BJ (cell line): ENCODE data around the gene SMIM13. TPM values are rescaled to one million over a fixed set of nuclear protein-coding genes. Genes with fewer than 3 reads are reported as not detected.

Experiments used
- CTCF ChIA-PET: fragments of 350-600 bp; formaldehyde crosslinking; extraction: SDS; loops from one replicate; lab custom pipeline; 2021; ENCODE audit warnings: antibody characterized with exemption, inconsistent platforms; lab: Yijun Ruan, JAX
- POLR2A ChIA-PET: fragments of 300-600 bp; sonication (Branson Sonifier 250); formaldehyde crosslinking; extraction: SDS; loops from one replicate; lab custom pipeline; 2021; ENCODE audit warnings: antibody characterized with exemption; lab: Charles Lee
- DNase-seq: peaks from one replicate; pipeline ENCODE4 v3.0.0-alpha.2; 2011; ENCODE audit warnings: low read depth
- H3K27me3 ChIP-seq: 2 replicates; pipeline ENCODE4 v1.6.0; 2011; ENCODE audit warnings: low read length; ENCODE audit not compliant: control insufficient read depth, insufficient read depth
- H3K36me3 ChIP-seq: 2 replicates; pipeline ENCODE4 v1.5.1; 2011; ENCODE audit warnings: low read length; ENCODE audit not compliant: control insufficient read depth, insufficient read depth
- H3K4me3 ChIP-seq: 2 replicates; pipeline ENCODE4 v1.5.1; 2011; ENCODE audit warnings: low read depth, mild to moderate bottlenecking, control low read depth, low read length
- CTCF ChIP-seq: IDR thresholded peaks from 2 replicates; pipeline ENCODE4 v1.5.1; 2011; ENCODE audit warnings: low read depth, mild to moderate bottlenecking, control low read depth, inconsistent platforms, low read length, moderate library complexity; ENCODE audit not compliant: insufficient read depth
- polyA plus RNA-seq: library from polyadenylated mRNA; depleted of rRNA; stranded (reverse); fragments of >200 nt; gene quantifications from 2 replicates; pipeline ENCODE4 v1.2.3, GENCODE V29; 2011

Gene SMIM13
- polyA plus RNA-seq, 1 experiment, result 3.0 TPM

GRCh38 chr6:11094941-11095340 is 1.3 kb downstream of the SMIM13 start:
- POLR2A ChIA-PET, result no interaction called here
- no peak for TF ChIP-seq CTCF
- no peak for DNase-seq

DNA sequence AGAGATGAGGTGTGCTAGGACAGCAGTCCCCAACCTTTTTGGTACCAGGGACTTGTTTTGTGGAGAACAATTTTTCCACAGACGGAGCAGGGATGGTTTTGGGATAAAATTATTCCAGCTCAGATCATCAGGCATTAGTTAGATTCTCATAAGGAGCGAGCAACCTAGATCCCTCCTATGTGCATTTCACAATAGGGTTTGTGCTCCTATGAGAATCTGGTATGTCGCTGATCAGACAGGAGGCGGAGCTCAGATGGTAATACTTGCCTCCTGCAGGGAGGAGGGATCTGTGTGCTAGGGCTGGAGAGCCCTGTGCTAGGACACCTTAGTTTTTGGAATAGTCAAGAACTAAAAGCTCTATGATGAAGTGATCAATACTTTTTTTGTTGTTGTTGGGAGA is 2.5 kb downstream of the SMIM13 start:
- DNase-seq, result no peak

More at GRCh38 chr6:11094941-11095340, 1.3 kb downstream of the SMIM13 start:
- peak overlapping the region; percentile 99 for H3K4me3 ChIP-seq
- CTCF ChIA-PET, result interaction anchor here (1.1 to 1.6 kb wide), 4 partner anchors 10 to 21 kb away, joined by 3 to 9 read pairs (median 4); no protein-coding TSS in a partner anchor
- peaks cover 2% of the 10 kb centered on the region; the same call in 1 of the 2 replicates for H3K36me3 ChIP-seq
- no peaks in the 10 kb centered on the region for H3K27me3 ChIP-seq

DNA sequence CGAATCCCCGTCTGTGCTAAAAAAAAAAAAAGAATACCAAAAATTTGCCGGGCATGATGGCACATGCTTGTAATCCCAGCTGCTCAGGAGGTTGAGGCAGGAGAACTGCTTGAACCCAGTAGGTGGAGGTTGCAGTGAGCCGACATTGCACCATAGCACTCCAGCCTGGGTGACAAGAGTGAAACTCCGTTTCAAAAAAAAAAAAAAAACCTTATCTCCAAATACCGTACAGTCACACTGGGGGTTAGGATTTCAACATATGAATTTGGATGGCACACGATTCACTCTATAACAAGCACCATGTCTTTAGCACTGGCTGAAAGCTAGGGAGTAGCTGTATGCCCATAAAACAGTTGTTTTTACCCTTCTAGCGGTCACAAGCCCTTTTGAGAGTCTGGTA is 3.8 kb downstream of the SMIM13 start:
- Histone ChIP-seq H3K4me3 (no peak overlapping the region), H3K36me3 (peaks cover 3% of the 10 kb centered on the region), H3K27me3 (no peaks in the 10 kb centered on the region)
- ChIA-PET CTCF (interaction anchor here (0.6 kb wide), 1 partner anchor 38 kb away, joined by 3 read pairs; no protein-coding TSS in a partner anchor), POLR2A (no interaction called here)
- no peak for DNase-seq
- TF ChIP-seq CTCF, result no peak

More for the DNA sequence above, 2.5 kb downstream of the SMIM13 start:
- POLR2A ChIA-PET, result interaction anchor here (0.6 to 0.8 kb wide), 3 partner anchors 317 to 1545 kb away, joined by 4 read pairs; no protein-coding TSS in a partner anchor
- CTCF ChIA-PET, result interaction anchor here (1.0 to 1.6 kb wide), 3 partner anchors 8 to 401 kb away, joined by 3 to 9 read pairs (median 3); no protein-coding TSS in a partner anchor
- Histone ChIP-seq H3K27me3 (no peaks in the 10 kb centered on the region), H3K4me3 (no peak overlapping the region), H3K36me3 (peaks cover 3% of the 10 kb centered on the region)
- no peak for TF ChIP-seq CTCF

DNA sequence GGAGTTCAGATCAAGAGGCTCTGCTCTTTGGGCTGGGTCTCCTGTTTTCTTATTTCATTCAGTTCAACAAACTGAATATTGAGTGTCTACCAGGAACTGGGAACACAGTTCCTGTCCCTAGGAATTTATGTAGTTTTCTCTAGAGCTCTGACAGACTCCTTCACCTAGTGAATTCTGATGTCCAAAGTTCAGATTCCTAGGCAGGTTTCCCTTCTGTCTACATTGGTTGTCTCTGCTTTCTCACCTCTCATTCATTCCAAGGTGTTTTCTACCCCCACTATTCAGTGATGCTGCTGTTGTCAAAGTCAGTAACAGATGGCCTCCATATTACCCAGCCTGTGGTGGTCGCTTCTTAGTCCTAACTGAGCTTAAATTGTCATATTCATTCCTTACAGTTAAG is 4.4 kb downstream of the SMIM13 start:
- ChIA-PET CTCF (interaction anchor here (0.6 kb wide), 1 partner anchor 38 kb away, joined by 3 read pairs; no protein-coding TSS in a partner anchor), POLR2A (interaction anchor here (0.6 kb wide), 1 partner anchor 136 kb away, joined by 5 read pairs; no protein-coding TSS in a partner anchor)
- TF ChIP-seq CTCF, result no peak
- H3K36me3 ChIP-seq, result peaks cover 3% of the 10 kb centered on the region
- no peak overlapping the region for H3K4me3 ChIP-seq
- H3K27me3 ChIP-seq, result no peaks in the 10 kb centered on the region
- DNase-seq, result no peak

- ChIA-PET CTCF (no interaction called here), POLR2A (no interaction called here)
- no peak for DNase-seq
These were observed 7.8 kb downstream of the SMIM13 start for GRCh38 chr6:11101417-11101816.

More at GRCh38 chr6:11101417-11101816, 7.8 kb downstream of the SMIM13 start:
- Histone ChIP-seq H3K4me3 (no peak overlapping the region), H3K36me3 (peaks cover 3% of the 10 kb centered on the region), H3K27me3 (no peaks in the 10 kb centered on the region)
- TF ChIP-seq CTCF, result no peak
